ENCODE results near the gene EPYC. TPM values are rescaled to one million over a fixed set of nuclear protein-coding genes. Genes with fewer than 3 reads are reported as not detected.

The EPYC gene
- total RNA-seq, 1 donor from 2014 or later: not detected

DNA sequence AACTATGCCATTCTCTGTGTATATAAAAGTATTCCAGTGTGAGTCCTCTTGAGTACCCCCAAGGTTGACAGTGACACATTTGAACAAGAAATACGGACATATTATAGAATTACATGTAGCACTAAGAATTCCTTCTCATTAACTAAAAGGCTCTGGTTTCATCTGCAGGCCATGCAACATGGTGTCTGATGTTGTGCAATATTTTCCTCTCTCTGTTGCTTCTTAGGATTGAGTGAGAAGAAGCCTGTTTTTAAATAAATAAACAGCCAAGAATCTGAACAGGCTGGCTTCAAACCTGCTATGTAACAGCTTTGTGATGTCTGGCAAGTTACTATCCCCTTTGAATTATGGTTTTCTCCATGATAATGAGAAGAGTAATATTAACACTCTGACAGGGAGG lies 27.5 kb downstream of the EPYC start:
- DNase-seq (ENCODE audit: low spot score): no peak
- H3K27me3 Mint-ChIP-seq (ENCODE audit: low read depth): no peaks in the 10 kb centered on the region
- no peaks in the 10 kb centered on the region for H3K9me3 Mint-ChIP-seq (ENCODE audit: low read depth)
- H3K27ac Mint-ChIP-seq (ENCODE audit: unreplicated experiment): no peak overlapping the region
- no peaks in the 10 kb centered on the region for H3K36me3 Mint-ChIP-seq (ENCODE audit: low read depth)
- peaks cover 46% of the 10 kb centered on the region for H3K4me1 Mint-ChIP-seq (ENCODE audit: low read depth)
- TF ChIP-seq CTCF (IDR thresholded peaks at IDR 0.05): no peak
- no peak overlapping the region for H3K4me3 Mint-ChIP-seq (ENCODE audit: unreplicated experiment)

- Mint-ChIP-seq H3K36me3 (ENCODE audit: low read depth) (no peaks in the 10 kb centered on the region), H3K27ac (ENCODE audit: unreplicated experiment) (peak overlapping the region; percentile 1), H3K4me3 (ENCODE audit: unreplicated experiment) (no peak overlapping the region), H3K27me3 (ENCODE audit: low read depth) (no peaks in the 10 kb centered on the region), H3K9me3 (ENCODE audit: low read depth) (no peaks in the 10 kb centered on the region), H3K4me1 (ENCODE audit: low read depth) (peaks cover 38% of the 10 kb centered on the region)
- TF ChIP-seq CTCF (IDR thresholded peaks at IDR 0.05): no peak
- no peak for DNase-seq (ENCODE audit: low spot score)
Measured at GRCh38 chr12:90974286-90974685, 30.5 kb downstream of the EPYC start.

- Mint-ChIP-seq H3K27me3 (ENCODE audit: low read depth) (no peaks in the 10 kb centered on the region), H3K4me3 (ENCODE audit: unreplicated experiment) (no peak overlapping the region), H3K4me1 (ENCODE audit: low read depth) (peaks cover 22% of the 10 kb centered on the region), H3K36me3 (ENCODE audit: low read depth) (no peaks in the 10 kb centered on the region), H3K9me3 (ENCODE audit: low read depth) (no peaks in the 10 kb centered on the region), H3K27ac (ENCODE audit: unreplicated experiment) (no peak overlapping the region)
- TF ChIP-seq CTCF (IDR thresholded peaks at IDR 0.05): no peak
- no peak for DNase-seq (ENCODE audit: low spot score)
Measured at GRCh38 chr12:90972226-90972625, 32.5 kb downstream of the EPYC start.

DNA sequence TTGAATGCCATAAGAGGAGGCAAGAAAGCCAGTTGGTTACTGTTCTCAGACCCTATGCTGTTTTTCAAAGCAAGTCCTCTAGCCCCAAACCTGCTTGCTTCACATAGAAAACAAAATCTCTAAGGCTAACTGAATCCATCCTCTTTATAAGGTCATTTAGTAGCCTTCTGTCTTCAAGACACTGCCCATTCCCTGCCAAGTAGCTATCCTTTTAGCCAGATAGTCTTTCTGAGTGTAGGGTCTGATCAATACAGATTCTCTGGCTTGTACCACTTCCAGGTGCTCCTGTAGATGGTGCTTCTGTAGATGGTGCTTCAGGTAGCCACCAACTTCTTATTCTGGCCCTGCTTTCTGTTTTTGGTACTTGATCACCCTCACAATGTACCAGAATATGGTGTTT lies 33.9 kb downstream of the EPYC start:
- H3K4me3 Mint-ChIP-seq (ENCODE audit: unreplicated experiment): no peak overlapping the region
- peaks cover 17% of the 10 kb centered on the region for H3K4me1 Mint-ChIP-seq (ENCODE audit: low read depth)
- H3K9me3 Mint-ChIP-seq (ENCODE audit: low read depth): no peaks in the 10 kb centered on the region
- H3K36me3 Mint-ChIP-seq (ENCODE audit: low read depth): no peaks in the 10 kb centered on the region
- no peak overlapping the region for H3K27ac Mint-ChIP-seq (ENCODE audit: unreplicated experiment)
- DNase-seq (ENCODE audit: low spot score): no peak
- no peak for TF ChIP-seq CTCF (IDR thresholded peaks at IDR 0.05)
- H3K27me3 Mint-ChIP-seq (ENCODE audit: low read depth): no peaks in the 10 kb centered on the region

- Mint-ChIP-seq H3K4me1 (ENCODE audit: low read depth) (peaks cover 17% of the 10 kb centered on the region), H3K27me3 (ENCODE audit: low read depth) (no peaks in the 10 kb centered on the region), H3K36me3 (ENCODE audit: low read depth) (no peaks in the 10 kb centered on the region), H3K4me3 (ENCODE audit: unreplicated experiment) (no peak overlapping the region), H3K27ac (ENCODE audit: unreplicated experiment) (no peak overlapping the region), H3K9me3 (ENCODE audit: low read depth) (no peaks in the 10 kb centered on the region)
- no peak for DNase-seq (ENCODE audit: low spot score)
- no peak for TF ChIP-seq CTCF (IDR thresholded peaks at IDR 0.05)
Measured at GRCh38 chr12:90970471-90970870, 34.3 kb downstream of the EPYC start.
